GM12878 (cell line): ENCODE measurements around the gene SLC22A12. TPM values are rescaled to one million over a fixed set of nuclear protein-coding genes. Genes with fewer than 3 reads are reported as not detected.

Experiments
- ATAC-seq: fragments of 200-7000 bp; cut with Tn5 transposase; 3 replicates; pipeline ENCODE4 v1.9.1; 2020; ENCODE audit warnings: mild to moderate bottlenecking, moderate library complexity
- BruUV-seq: library from RNA; stranded (reverse); fragments of 400-500 nt; replicated peaks from 2 replicates; lab custom pipeline; 2021; lab: Mats Ljungman, UMichigan
- CTCF ChIA-PET: fragments of 300-600 bp; sonication (Branson Sonifier 250); formaldehyde crosslinking; extraction: SDS; loops from one replicate; lab custom pipeline; 2021; ENCODE audit warnings: inconsistent platforms; lab: Yijun Ruan, JAX
- POLR2A ChIA-PET: fragments of 350-600 bp; formaldehyde crosslinking; extraction: SDS; loops from one replicate; lab custom pipeline; 2021; ENCODE audit warnings: inconsistent platforms; lab: Charles Lee
- RAD21 ChIA-PET: fragments of 300-600 bp; sonication (Branson Sonifier 250); formaldehyde crosslinking; loops from one replicate; lab custom pipeline; 2023; ENCODE audit warnings: antibody characterized with exemption; ENCODE audit not compliant: unreplicated experiment; lab: Charles Lee
- SMC1A ChIA-PET: fragments of 300-600 bp; sonication (Branson Sonifier 250); formaldehyde crosslinking; loops from one replicate; lab custom pipeline; 2023; ENCODE audit not compliant: unreplicated experiment, uncharacterized antibody; lab: Charles Lee
- DNase-seq: peaks from one replicate; pipeline ENCODE4 v3.0.0-alpha.2; 2011; ENCODE audit warnings: low read depth, low spot score
- FAIRE-seq: peaks from 3 replicates; lab custom pipeline; 2011; peaks lifted over from hg19 to GRCh38; lab: Jason Lieb, UNC
- H2AFZ ChIP-seq: 2 replicates; pipeline ENCODE4 v1.6.0; 2011; ENCODE audit warnings: low read depth, low read length, control low read depth; ENCODE audit not compliant: control insufficient read depth
- H3K27ac ChIP-seq: 2 replicates; pipeline ENCODE4 v1.5.1; 2011; ENCODE audit warnings: control low read depth; ENCODE audit not compliant: control insufficient read depth, insufficient read depth
- H3K27me3 ChIP-seq, 2 experiments: replicated peaks in 1 of 2; 2 replicates each; pipeline versions ENCODE4 v1.6.0 to v1.6.1; 2011; ENCODE audit warnings: low read length in 1 of 2; ENCODE audit not compliant: control insufficient read depth in 2 of 2, insufficient read depth in 2 of 2
- H3K36me3 ChIP-seq, 2 experiments: 2 replicates each; pipeline ENCODE4 v1.5.1; 2011; ENCODE audit warnings: low read length in 1 of 2; ENCODE audit not compliant: control insufficient read depth in 2 of 2, insufficient read depth in 2 of 2
- H3K4me1 ChIP-seq: 2 replicates; pipeline ENCODE4 v1.6.1; 2011; ENCODE audit warnings: mild to moderate bottlenecking, low read length, moderate library complexity, mixed read lengths; ENCODE audit not compliant: control insufficient read depth, insufficient read depth
- H3K4me2 ChIP-seq: 2 replicates; pipeline ENCODE4 v1.6.0; 2011; ENCODE audit warnings: control low read depth; ENCODE audit not compliant: control insufficient read depth, insufficient read depth
- H3K4me3 ChIP-seq: fragments of 200-600 bp; sonication (generic); 2 replicates; pipeline ENCODE4 v1.5.1; 2016
- H3K79me2 ChIP-seq: 2 replicates; pipeline ENCODE4 v1.6.0; 2011; ENCODE audit warnings: low read length; ENCODE audit not compliant: control insufficient read depth, insufficient read depth
- H3K9ac ChIP-seq: 2 replicates; pipeline ENCODE4 v1.8.0; 2011; ENCODE audit warnings: low read length, control low read depth, mixed read lengths; ENCODE audit not compliant: control insufficient read depth, insufficient read depth
- H3K9me3 ChIP-seq: replicated peaks from 3 replicates; pipeline ENCODE4 v1.5.1; 2011; ENCODE audit warnings: mild to moderate bottlenecking, low read length; ENCODE audit not compliant: control insufficient read depth, insufficient read depth
- H4K20me1 ChIP-seq: 2 replicates; pipeline ENCODE4 v1.6.0; 2011; ENCODE audit not compliant: control insufficient read depth, insufficient read depth
- CEBPB ChIP-seq, 2 experiments: fragments of 150-350 bp in 1 of 2; IDR thresholded peaks; 2 replicates each; pipeline ENCODE4 v1.6.1; 2012 to 2014; ENCODE audit warnings: low read depth in 2 of 2, low read length in 2 of 2, borderline replicate concordance in 1 of 2, inconsistent platforms in 1 of 2
- NR2F1 ChIP-seq: fragments of 450-650 bp; conservative IDR thresholded peaks from 2 replicates; pipeline ENCODE4 v1.6.1; 2017; ENCODE audit warnings: mild to moderate bottlenecking
- POLR2AphosphoS2 ChIP-seq: IDR thresholded peaks from 2 replicates; pipeline ENCODE4 v1.6.1; 2011; ENCODE audit warnings: low read depth, mild to moderate bottlenecking, low read length, improper control_type of control experiment, moderate library complexity
- RUNX3 ChIP-seq: IDR thresholded peaks from 2 replicates; pipeline ENCODE4 v1.6.1; 2012; ENCODE audit warnings: low read length, inconsistent platforms
- TCF12 ChIP-seq: IDR thresholded peaks from 2 replicates; pipeline ENCODE4 v1.6.1; 2011; ENCODE audit warnings: low read depth, mild to moderate bottlenecking, low read length
- ZNF622 ChIP-seq: fragments of 450-650 bp; IDR thresholded peaks from 2 replicates; pipeline ENCODE4 v1.6.1; 2017; ENCODE audit warnings: mild to moderate bottlenecking, inconsistent platforms
- WGBS: methylation state at CpG from one replicate; pipeline ENCODE4 v1.1.6; 2016; ENCODE audit warnings: low lambda C conversion rate; ENCODE audit not compliant: insufficient replicate concordance, insufficient coverage; ENCODE audit errors: missing lambda C conversion rate; 5-methylcytosine and 5-hydroxymethylcytosine counted together
- in situ Hi-C: fragments of 300-500 bp; cut with MboI; formaldehyde crosslinking; loops from 9 replicates; pipeline ENCODE4 v1.14.3; 2018; ENCODE audit warnings: mixed read lengths
- intact Hi-C: fragments of 100-400 bp; cut with micrococcal nuclease; formaldehyde crosslinking; loops from one replicate; pipeline ENCODE4 v1.14.2; 2022; ENCODE audit not compliant: unreplicated experiment
- polyA plus RNA-seq, 11 experiments: library from polyadenylated mRNA; depleted of rRNA in 4 of 11; unstranded in 6 of 11; stranded (reverse) in 5 of 11; fragments of >200 nt; fragmentation: Nextera tagmentation in 4 of 11; fragmentation: Illumina TruSeq in 1 of 11; extraction: Ambion mirVana in 4 of 11; extraction: Trizol in 1 of 11; gene quantifications; 1 replicate in 1 of 11; 2 replicates in 10 of 11; pipeline versions ENCODE4 v1.2.1 to v1.2.3, GENCODE V29; 2011 to 2016; ENCODE audit warnings: inconsistent platforms in 2 of 11, missing spikeins in 2 of 11, low read depth in 1 of 11
- total RNA-seq, 4 experiments: library from RNA; depleted of rRNA in 3 of 4; stranded (reverse); fragments of >200 nt in 3 of 4; fragmentation: Illumina TruSeq in 1 of 4; extraction: Trizol in 1 of 4; gene quantifications; 2 replicates each; pipeline versions ENCODE4 v1.2.1 to v1.2.3, GENCODE V29; 2013 to 2021
- TF ChIP-seq, protein P1 (sequence below): fragments of 450-650 bp; IDR thresholded peaks from 2 replicates; pipeline ENCODE4 v1.6.1; 2016; ENCODE audit warnings: mild to moderate bottlenecking, moderate library complexity, borderline replicate concordance
- TF ChIP-seq, protein P2 (sequence below): fragments of 450-650 bp; IDR thresholded peaks from 2 replicates; pipeline ENCODE4 v1.6.1; 2018; ENCODE audit warnings: borderline replicate concordance, mild to moderate bottlenecking; ENCODE audit not compliant: partially characterized antibody

Gene SLC22A12
- total and polyA plus RNA-seq, 10 of the 15 experiments (the other 5 are each of a cell fraction or from before 2014, with no cell fraction given): not detected

DNA sequence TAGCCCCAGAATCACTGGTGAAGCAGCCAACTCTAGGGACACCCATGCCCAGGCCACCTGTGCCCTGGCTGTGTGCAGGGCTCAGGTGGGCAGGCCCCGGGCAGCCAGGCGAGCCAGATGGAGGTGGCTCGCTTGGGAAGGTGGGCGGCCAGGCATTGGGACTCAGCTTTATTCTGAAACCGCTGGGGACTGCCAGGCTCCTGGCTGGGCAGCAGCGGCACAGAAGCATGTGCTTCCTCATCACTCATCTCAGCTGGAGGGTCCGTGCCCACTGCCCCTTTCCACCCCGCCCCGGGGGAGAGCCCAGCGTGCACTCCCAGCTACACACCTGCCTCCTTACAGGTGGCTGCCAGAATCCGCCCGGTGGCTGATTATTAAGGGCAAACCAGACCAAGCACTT lies 27.1 kb upstream of the SLC22A12 start:
- no peaks in the 10 kb centered on the region; a peak in 1 of 4 replicates for H3K27me3 ChIP-seq
- no peak overlapping the region for H3K9ac ChIP-seq
- POLR2A ChIA-PET: no interaction called here
- H3K4me2 ChIP-seq: no peak overlapping the region
- FAIRE-seq (no peak), DNase-seq (no peak), ATAC-seq (no peak)
- BruUV-seq: no TSS peak
- no peaks in the 10 kb centered on the region for H3K36me3 ChIP-seq
- CTCF ChIA-PET: no interaction called here
- SMC1A ChIA-PET: no interaction called here
- TF ChIP-seq NR2F1 (no peak), ZNF622 (no peak), CEBPB (IDR thresholded peaks at IDR 0.05; ENCODE audit: borderline replicate concordance in 1 of 2, low read depth in 2 of 2, low read length in 2 of 2) (no peak), POLR2AphosphoS2 (no peak), RUNX3 (no peak), TCF12 (no peak)
- TF ChIP-seq, protein P1, sequence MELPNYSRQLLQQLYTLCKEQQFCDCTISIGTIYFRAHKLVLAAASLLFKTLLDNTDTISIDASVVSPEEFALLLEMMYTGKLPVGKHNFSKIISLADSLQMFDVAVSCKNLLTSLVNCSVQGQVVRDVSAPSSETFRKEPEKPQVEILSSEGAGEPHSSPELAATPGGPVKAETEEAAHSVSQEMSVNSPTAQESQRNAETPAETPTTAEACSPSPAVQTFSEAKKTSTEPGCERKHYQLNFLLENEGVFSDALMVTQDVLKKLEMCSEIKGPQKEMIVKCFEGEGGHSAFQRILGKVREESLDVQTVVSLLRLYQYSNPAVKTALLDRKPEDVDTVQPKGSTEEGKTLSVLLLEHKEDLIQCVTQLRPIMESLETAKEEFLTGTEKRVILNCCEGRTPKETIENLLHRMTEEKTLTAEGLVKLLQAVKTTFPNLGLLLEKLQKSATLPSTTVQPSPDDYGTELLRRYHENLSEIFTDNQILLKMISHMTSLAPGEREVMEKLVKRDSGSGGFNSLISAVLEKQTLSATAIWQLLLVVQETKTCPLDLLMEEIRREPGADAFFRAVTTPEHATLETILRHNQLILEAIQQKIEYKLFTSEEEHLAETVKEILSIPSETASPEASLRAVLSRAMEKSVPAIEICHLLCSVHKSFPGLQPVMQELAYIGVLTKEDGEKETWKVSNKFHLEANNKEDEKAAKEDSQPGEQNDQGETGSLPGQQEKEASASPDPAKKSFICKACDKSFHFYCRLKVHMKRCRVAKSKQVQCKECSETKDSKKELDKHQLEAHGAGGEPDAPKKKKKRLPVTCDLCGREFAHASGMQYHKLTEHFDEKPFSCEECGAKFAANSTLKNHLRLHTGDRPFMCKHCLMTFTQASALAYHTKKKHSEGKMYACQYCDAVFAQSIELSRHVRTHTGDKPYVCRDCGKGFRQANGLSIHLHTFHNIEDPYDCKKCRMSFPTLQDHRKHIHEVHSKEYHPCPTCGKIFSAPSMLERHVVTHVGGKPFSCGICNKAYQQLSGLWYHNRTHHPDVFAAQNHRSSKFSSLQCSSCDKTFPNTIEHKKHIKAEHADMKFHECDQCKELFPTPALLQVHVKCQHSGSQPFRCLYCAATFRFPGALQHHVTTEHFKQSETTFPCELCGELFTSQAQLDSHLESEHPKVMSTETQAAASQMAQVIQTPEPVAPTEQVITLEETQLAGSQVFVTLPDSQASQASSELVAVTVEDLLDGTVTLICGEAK: no peak
- TF ChIP-seq, protein P2, sequence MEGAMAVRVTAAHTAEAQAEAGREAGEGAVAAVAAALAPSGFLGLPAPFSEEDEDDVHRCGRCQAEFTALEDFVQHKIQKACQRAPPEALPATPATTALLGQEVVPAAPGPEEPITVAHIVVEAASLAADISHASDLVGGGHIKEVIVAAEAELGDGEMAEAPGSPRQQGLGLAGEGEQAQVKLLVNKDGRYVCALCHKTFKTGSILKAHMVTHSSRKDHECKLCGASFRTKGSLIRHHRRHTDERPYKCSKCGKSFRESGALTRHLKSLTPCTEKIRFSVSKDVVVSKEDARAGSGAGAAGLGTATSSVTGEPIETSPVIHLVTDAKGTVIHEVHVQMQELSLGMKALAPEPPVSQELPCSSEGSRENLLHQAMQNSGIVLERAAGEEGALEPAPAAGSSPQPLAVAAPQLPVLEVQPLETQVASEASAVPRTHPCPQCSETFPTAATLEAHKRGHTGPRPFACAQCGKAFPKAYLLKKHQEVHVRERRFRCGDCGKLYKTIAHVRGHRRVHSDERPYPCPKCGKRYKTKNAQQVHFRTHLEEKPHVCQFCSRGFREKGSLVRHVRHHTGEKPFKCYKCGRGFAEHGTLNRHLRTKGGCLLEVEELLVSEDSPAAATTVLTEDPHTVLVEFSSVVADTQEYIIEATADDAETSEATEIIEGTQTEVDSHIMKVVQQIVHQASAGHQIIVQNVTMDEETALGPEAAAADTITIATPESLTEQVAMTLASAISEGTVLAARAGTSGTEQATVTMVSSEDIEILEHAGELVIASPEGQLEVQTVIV: no peak
- WGBS: 24% methylated on average over 11 of the region's 12 CpGs
- no peak overlapping the region for H2AFZ ChIP-seq
- no peak overlapping the region for H3K27ac ChIP-seq
- no peaks in the 10 kb centered on the region for H3K79me2 ChIP-seq
- intact Hi-C loops (no loop called here), in situ Hi-C loops (no loop called here)
- H3K4me1 ChIP-seq: no peaks in the 10 kb centered on the region
- RAD21 ChIA-PET: no interaction called here
- no peaks in the 10 kb centered on the region for H3K9me3 ChIP-seq
- H4K20me1 ChIP-seq: no peaks in the 10 kb centered on the region
- H3K4me3 ChIP-seq: no peak overlapping the region
